ENCODE results near the gene RMP24.

The RMP24 gene

DNA sequence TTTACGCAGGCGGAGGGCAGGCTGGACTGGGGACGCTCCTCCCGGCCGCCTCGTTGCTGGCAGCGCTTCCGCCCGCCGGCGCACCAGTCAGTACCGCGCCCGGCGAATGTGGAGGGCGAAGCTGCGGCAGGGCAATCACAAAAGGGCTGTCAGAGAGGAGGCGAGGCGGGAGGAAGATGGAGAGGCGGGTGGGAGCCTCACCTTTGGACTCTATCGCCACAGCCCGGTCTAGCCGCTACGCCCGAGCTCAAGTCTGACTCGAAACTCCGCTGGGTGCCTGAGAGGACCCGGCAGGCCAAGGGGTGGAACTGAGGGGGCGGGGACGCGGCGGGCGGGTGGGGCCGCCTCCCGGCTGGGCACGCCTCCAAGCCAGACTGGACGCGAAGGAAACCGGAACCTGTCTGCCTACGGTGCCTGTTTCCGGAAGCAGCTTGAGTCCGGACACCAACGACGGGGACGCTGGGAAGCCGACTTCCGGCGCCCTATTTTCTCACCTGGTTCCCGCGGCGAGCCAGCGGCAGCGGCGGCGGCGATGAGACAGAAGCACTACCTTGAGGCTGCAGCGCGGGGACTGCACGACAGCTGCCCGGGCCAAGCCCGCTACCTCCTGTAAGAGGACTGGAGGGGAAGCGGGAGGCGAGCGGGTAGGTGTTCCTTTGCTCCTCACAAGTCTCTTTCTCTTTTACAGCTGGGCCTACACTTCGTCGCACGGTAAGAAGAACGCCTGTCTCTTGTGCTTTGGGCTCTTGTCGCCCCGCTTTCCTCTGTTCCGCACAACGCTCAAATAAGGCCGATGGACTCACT lies at the start of gene RMP24:
Gene RMP24 (plus strand): TSS at position 483 of the 804 bp plus-strand sequence.
- TF ChIP-seq CTCF (IDR thresholded peaks at IDR 0.05), result peak in 1 of 2 donors; percentile 20
- Histone ChIP-seq H3K9me3 (no peaks in the 10 kb centered on the region), H3K4me3 (peak within 1 kb of the TSS; percentile 65 to 77), H3K27ac (peak within 1 kb of the TSS; percentile 91 to 97), H3K36me3 (peaks cover 22% of the 10 kb centered on the region), H3K27me3 (no peaks in the 10 kb centered on the region), H3K4me1 (peaks cover 0 to 24% of the 10 kb centered on the region in 2 donors)
- peak; percentile 96 for DNase-seq (ENCODE audit: low spot score)

GRCh38 chr18:35923939-35924684 lies 48.4 kb upstream of the RMP24 start:
- Histone ChIP-seq H3K27ac (peak overlapping the region in 1 of 2 donors; percentile 27), H3K9me3 (no peaks in the 10 kb centered on the region), H3K4me3 (no peak overlapping the region), H3K36me3 (no peaks in the 10 kb centered on the region), H3K27me3 (no peaks in the 10 kb centered on the region), H3K4me1 (no peaks in the 10 kb centered on the region)
- no peak for DNase-seq (ENCODE audit: low spot score)
- TF ChIP-seq CTCF (IDR thresholded peaks at IDR 0.05), result no peak

- Histone ChIP-seq H3K9me3 (peaks cover 0 to 12% of the 10 kb centered on the region in 2 donors), H3K27me3 (no peaks in the 10 kb centered on the region), H3K4me1 (no peaks in the 10 kb centered on the region), H3K36me3 (no peaks in the 10 kb centered on the region), H3K4me3 (no peak overlapping the region), H3K27ac (no peak overlapping the region)
- TF ChIP-seq CTCF (IDR thresholded peaks at IDR 0.05), result no peak
- no peak for DNase-seq (ENCODE audit: low spot score)
Observed at GRCh38 chr18:35926884-35927283, 45.6 kb upstream of the RMP24 start.

- Histone ChIP-seq H3K27me3 (no peaks in the 10 kb centered on the region), H3K4me3 (no peak overlapping the region)
- no peak for TF ChIP-seq CTCF (IDR thresholded peaks at IDR 0.05)
Observed at GRCh38 chr18:35927430-35927829, 45.0 kb upstream of the RMP24 start.

GRCh38 chr18:35933982-35934381 lies 38.5 kb upstream of the RMP24 start:
- TF ChIP-seq CTCF (IDR thresholded peaks at IDR 0.05), result no peak
- no peaks in the 10 kb centered on the region for H3K36me3 ChIP-seq
- H3K27me3 ChIP-seq, result no peaks in the 10 kb centered on the region
- H3K4me3 ChIP-seq, result no peak overlapping the region
- peaks cover 0 to 12% of the 10 kb centered on the region in 2 donors for H3K4me1 ChIP-seq
- peaks cover 0 to 12% of the 10 kb centered on the region in 2 donors for H3K9me3 ChIP-seq
- no peak for DNase-seq (ENCODE audit: low spot score)
- H3K27ac ChIP-seq, result no peak overlapping the region

More at GRCh38 chr18:35927430-35927829, 45.0 kb upstream of the RMP24 start:
- peaks cover 0 to 12% of the 10 kb centered on the region in 2 donors for H3K9me3 ChIP-seq
- H3K36me3 ChIP-seq, result no peaks in the 10 kb centered on the region
- no peak for DNase-seq (ENCODE audit: low spot score)
- no peaks in the 10 kb centered on the region for H3K4me1 ChIP-seq
- H3K27ac ChIP-seq, result no peak overlapping the region

All from right atrium auricular region (tissue), 2 donors.